ENCODE measurements around the gene SLC41A2. TPM values are rescaled to one million over a fixed set of nuclear protein-coding genes. Genes with fewer than 3 reads are reported as not detected.

SLC41A2 gene, protein sequence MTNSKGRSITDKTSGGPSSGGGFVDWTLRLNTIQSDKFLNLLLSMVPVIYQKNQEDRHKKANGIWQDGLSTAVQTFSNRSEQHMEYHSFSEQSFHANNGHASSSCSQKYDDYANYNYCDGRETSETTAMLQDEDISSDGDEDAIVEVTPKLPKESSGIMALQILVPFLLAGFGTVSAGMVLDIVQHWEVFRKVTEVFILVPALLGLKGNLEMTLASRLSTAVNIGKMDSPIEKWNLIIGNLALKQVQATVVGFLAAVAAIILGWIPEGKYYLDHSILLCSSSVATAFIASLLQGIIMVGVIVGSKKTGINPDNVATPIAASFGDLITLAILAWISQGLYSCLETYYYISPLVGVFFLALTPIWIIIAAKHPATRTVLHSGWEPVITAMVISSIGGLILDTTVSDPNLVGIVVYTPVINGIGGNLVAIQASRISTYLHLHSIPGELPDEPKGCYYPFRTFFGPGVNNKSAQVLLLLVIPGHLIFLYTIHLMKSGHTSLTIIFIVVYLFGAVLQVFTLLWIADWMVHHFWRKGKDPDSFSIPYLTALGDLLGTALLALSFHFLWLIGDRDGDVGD
- polyA plus RNA-seq (1.0 to 1.5 TPM (median 1.2 TPM) in 3 replicates), polyA minus RNA-seq (0.59 to 1.4 TPM (median 1.3 TPM) in 3 replicates)
- 1.4 TPM for polyA plus RNA-seq (2011; ENCODE audit: low read depth)
- polyA plus RNA-seq (2011; cell fraction: cytosol; rRNA removed), result 0.86 and 0.95 TPM in 2 replicates
- polyA plus RNA-seq (2011; cell fraction: nucleus; rRNA removed), result 2.0 and 3.1 TPM in 2 replicates
- 1.5 and 2.0 TPM in 2 replicates for polyA plus RNA-seq (2012; ENCODE audit: low replicate concordance)
- polyA minus RNA-seq (2011; cell fraction: cytosol; rRNA and poly(A)+ RNA removed), result 1.2 TPM
- polyA minus RNA-seq (2011; cell fraction: nucleus; rRNA and poly(A)+ RNA removed), result 2.2 and 6.7 TPM in 2 replicates

DNA sequence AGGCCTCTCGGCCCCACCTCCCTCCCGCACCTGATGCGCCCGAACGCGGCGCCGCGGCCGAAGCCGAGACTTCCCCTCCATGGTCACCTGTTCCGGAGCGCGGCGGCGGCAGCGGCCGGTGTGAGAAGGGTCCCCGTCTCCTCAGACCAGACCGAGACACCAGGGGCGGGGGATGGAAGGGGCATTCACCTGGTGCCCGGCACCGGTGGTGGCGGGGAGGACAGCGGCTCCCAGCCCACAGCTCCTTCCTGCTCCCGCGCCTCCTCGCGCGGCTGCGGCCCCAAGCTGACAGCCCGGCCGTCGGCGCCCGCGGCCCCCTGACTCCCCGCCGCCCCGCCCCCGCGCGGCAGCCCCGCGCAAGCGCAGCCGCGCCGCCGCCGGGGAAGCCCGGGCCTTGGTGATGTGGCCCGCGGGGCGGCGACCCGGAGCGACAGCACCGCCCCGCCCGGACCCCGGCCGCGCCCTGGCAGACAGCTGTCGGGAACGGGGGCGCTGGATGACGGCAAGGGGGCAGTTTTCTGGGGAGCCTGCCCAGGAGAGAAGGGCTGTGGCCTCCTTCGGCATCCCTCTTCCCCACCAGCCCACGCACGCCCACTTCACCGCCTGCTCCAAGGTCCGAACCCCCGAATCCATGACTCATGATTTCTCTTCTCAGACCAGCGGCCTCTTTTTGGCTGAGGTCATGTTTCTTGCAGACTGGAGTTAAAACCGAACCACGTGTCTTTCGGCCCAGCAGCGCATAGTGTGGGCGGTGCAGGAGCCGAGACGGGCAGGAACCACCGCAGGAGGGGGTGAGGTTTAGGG is at the start of gene SLC41A2:
Gene SLC41A2 (minus strand): TSS at position 290 of the 804 bp plus-strand sequence. CDS start 29,763 bp downstream, outside the sequence.
- peak within 1 kb of the TSS; percentile 74 for H3K9ac ChIP-seq (ENCODE audit: control insufficient read depth, extremely low read depth, insufficient read depth, low read length)
- peak within 1 kb of the TSS; percentile 53 for H3K27ac ChIP-seq (ENCODE audit: control insufficient read depth, insufficient read depth, low read length)
- no peaks in the 10 kb centered on the region for H4K20me1 ChIP-seq (ENCODE audit: control insufficient read depth, extremely low read depth, insufficient read depth, low read length)
- FAIRE-seq (no peak), DNase-seq (ENCODE audit: low read depth, low spot score) (peak; percentile 35)
- dilution Hi-C loops (cut with MboI; ENCODE audit: extremely low pct_ligation_motif_present, low sequenced_read_pairs), result no loop called here
- TF ChIP-seq, protein P1, sequence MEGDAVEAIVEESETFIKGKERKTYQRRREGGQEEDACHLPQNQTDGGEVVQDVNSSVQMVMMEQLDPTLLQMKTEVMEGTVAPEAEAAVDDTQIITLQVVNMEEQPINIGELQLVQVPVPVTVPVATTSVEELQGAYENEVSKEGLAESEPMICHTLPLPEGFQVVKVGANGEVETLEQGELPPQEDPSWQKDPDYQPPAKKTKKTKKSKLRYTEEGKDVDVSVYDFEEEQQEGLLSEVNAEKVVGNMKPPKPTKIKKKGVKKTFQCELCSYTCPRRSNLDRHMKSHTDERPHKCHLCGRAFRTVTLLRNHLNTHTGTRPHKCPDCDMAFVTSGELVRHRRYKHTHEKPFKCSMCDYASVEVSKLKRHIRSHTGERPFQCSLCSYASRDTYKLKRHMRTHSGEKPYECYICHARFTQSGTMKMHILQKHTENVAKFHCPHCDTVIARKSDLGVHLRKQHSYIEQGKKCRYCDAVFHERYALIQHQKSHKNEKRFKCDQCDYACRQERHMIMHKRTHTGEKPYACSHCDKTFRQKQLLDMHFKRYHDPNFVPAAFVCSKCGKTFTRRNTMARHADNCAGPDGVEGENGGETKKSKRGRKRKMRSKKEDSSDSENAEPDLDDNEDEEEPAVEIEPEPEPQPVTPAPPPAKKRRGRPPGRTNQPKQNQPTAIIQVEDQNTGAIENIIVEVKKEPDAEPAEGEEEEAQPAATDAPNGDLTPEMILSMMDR (optimal IDR thresholded peaks at IDR 0.05 in 1 of 3, IDR thresholded peaks at IDR 0.05 in 1 of 3, conservative IDR thresholded peaks at IDR 0.05 in 1 of 3; ENCODE audit: extremely low read depth in 1 of 3, insufficient read depth in 2 of 3, low read length in 3 of 3), result no peak
- TF ChIP-seq EZH2 (IDR thresholded peaks at IDR 0.05; ENCODE audit: low read length), result no peak
- peak within 1 kb of the TSS; percentile 73 to 81 (median 77) for H3K4me3 ChIP-seq (ENCODE audit: control insufficient read depth in 2 of 3, extremely low read depth in 1 of 3, insufficient read depth in 2 of 3, low read depth in 1 of 3, low read length in 3 of 3)
- no peaks in the 10 kb centered on the region for H3K9me1 ChIP-seq (ENCODE audit: control insufficient read depth, extremely low read depth, insufficient read depth, low read length)
- H3K4me2 ChIP-seq (ENCODE audit: control insufficient read depth, extremely low read depth, insufficient read depth, low read depth, low read length), result peak within 1 kb of the TSS; percentile 63
- peak within 1 kb of the TSS; percentile 96 for H2AFZ ChIP-seq (ENCODE audit: control insufficient read depth, low read length)
- no peaks in the 10 kb centered on the region for H3K36me3 ChIP-seq (ENCODE audit: control insufficient read depth in 2 of 2, extremely low read depth in 1 of 2, insufficient read depth in 2 of 2, low read length in 2 of 2)
- peaks cover 16% of the 10 kb centered on the region for H3K4me1 ChIP-seq (ENCODE audit: control insufficient read depth, extremely low read depth, insufficient read depth, low read length)
- no peaks in the 10 kb centered on the region for H3K9me3 ChIP-seq (ENCODE audit: control insufficient read depth, low read depth, low read length)
- no peaks in the 10 kb centered on the region for H3K79me2 ChIP-seq (ENCODE audit: control insufficient read depth, insufficient read depth, low read length)
- H3K27me3 ChIP-seq (ENCODE audit: control insufficient read depth, extremely low read depth, insufficient read depth, low read length), result no peaks in the 10 kb centered on the region

DNA sequence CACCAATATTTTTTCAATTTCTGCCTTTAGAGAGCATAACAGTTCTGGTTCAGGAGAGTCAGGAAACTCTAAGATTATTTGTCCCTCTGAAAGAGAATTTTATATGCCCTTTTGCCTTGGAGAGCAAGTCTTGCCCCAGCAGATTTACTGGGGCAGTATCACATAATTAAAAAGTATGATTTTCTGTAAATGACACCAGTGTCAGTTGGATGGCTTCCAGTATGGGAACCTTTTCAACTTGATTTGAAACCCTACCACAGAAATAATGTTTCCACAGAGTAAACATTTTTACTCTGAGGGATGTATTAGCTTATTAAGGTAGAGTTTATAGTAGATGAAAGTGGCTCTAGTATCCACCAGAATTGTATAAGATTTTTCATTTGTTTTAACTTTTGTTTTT is 43.4 kb upstream of the SLC41A2 start:
- H3K27ac ChIP-seq (ENCODE audit: control insufficient read depth, insufficient read depth, low read length), result no peak overlapping the region
- TF ChIP-seq, protein P1 (optimal IDR thresholded peaks at IDR 0.05 in 1 of 3, IDR thresholded peaks at IDR 0.05 in 1 of 3, conservative IDR thresholded peaks at IDR 0.05 in 1 of 3; ENCODE audit: extremely low read depth in 1 of 3, insufficient read depth in 2 of 3, low read length in 3 of 3), result no peak
- TF ChIP-seq EZH2 (IDR thresholded peaks at IDR 0.05; ENCODE audit: low read length), result no peak
- no peak for DNase-seq (ENCODE audit: low read depth, low spot score)
- H3K9ac ChIP-seq (ENCODE audit: control insufficient read depth, extremely low read depth, insufficient read depth, low read length), result no peak overlapping the region
- dilution Hi-C loops (cut with MboI; ENCODE audit: extremely low pct_ligation_motif_present, low sequenced_read_pairs), result no loop called here
- H3K9me3 ChIP-seq (ENCODE audit: control insufficient read depth, low read depth, low read length), result no peaks in the 10 kb centered on the region
- H3K4me3 ChIP-seq (ENCODE audit: control insufficient read depth in 2 of 3, extremely low read depth in 1 of 3, insufficient read depth in 2 of 3, low read depth in 1 of 3, low read length in 3 of 3), result no peak overlapping the region
- no peaks in the 10 kb centered on the region for H3K4me1 ChIP-seq (ENCODE audit: control insufficient read depth, extremely low read depth, insufficient read depth, low read length)
- H3K27me3 ChIP-seq (ENCODE audit: control insufficient read depth, extremely low read depth, insufficient read depth, low read length), result no peaks in the 10 kb centered on the region
- H3K36me3 ChIP-seq (ENCODE audit: control insufficient read depth in 2 of 2, extremely low read depth in 1 of 2, insufficient read depth in 2 of 2, low read length in 2 of 2), result peaks cover 9 to 14% of the 10 kb centered on the region in 2 experiments
- no peaks in the 10 kb centered on the region for H4K20me1 ChIP-seq (ENCODE audit: control insufficient read depth, extremely low read depth, insufficient read depth, low read length)
- H3K79me2 ChIP-seq (ENCODE audit: control insufficient read depth, insufficient read depth, low read length), result no peaks in the 10 kb centered on the region
- FAIRE-seq, result no peak
- no peak overlapping the region for H3K4me2 ChIP-seq (ENCODE audit: control insufficient read depth, extremely low read depth, insufficient read depth, low read depth, low read length)
- peaks cover 2% of the 10 kb centered on the region for H3K9me1 ChIP-seq (ENCODE audit: control insufficient read depth, extremely low read depth, insufficient read depth, low read length)
- no peak overlapping the region for H2AFZ ChIP-seq (ENCODE audit: control insufficient read depth, low read length)

Data from keratinocyte (primary cell).